ENCODE measurements around the gene GAGE13.
A peak's percentile ranks its signal among the peaks of the same experiment; 100 is the strongest.
"Not testable (repeated sequence)": the region's sequence is repeated elsewhere in the genome, so short reads cannot be mapped to it uniquely, and the experiment has no call there.

Gene GAGE13

GRCh38 chrX:49330421-49330820 lies 961 bp upstream of the GAGE13 start:
- not testable (repeated sequence) for DNase-seq (ENCODE audit: low spot score)

- not testable (repeated sequence) for DNase-seq (ENCODE audit: low spot score)
These were observed 459 bp downstream of the GAGE13 start for GRCh38 chrX:49331841-49332240.

GRCh38 chrX:49341449-49341848 lies 10.1 kb downstream of the GAGE13 start:
- DNase-seq (ENCODE audit: low spot score) = not testable (repeated sequence)

GRCh38 chrX:49344496-49345175 lies 13.3 kb downstream of the GAGE13 start:
- DNase-seq (ENCODE audit: low spot score) = not testable (repeated sequence)

GRCh38 chrX:49345402-49345801 lies 14.0 kb downstream of the GAGE13 start:
- DNase-seq (ENCODE audit: low spot score) = not testable (repeated sequence)

- DNase-seq (ENCODE audit: low spot score) = peak; percentile 6
These were observed 14.8 kb downstream of the GAGE13 start for GRCh38 chrX:49346150-49346549.
